Effector memory CD4-positive, alpha-beta T cell (primary cell): Measurements from ENCODE around the gene STYK1.

Experiments used
- DNase-seq, 3 donors: peaks; one replicate each; pipeline ENCODE4 v3.0.0-alpha.2; 2020
- H3K27ac ChIP-seq: 2 replicates; pipeline ENCODE4 v1.7.0; 2013; ENCODE audit warnings: mild to moderate bottlenecking, low read length, moderate library complexity; ENCODE audit not compliant: insufficient read depth, poor library complexity, severe bottlenecking
- H3K27me3 ChIP-seq: replicated peaks from 2 replicates; pipeline ENCODE4 v1.7.0; 2013; ENCODE audit warnings: mild to moderate bottlenecking, low read length; ENCODE audit not compliant: insufficient read depth, control insufficient read depth, poor library complexity, severe bottlenecking
- H3K36me3 ChIP-seq: 2 replicates; pipeline ENCODE4 v1.7.0; 2013; ENCODE audit warnings: mild to moderate bottlenecking, low read length, moderate library complexity; ENCODE audit not compliant: control insufficient read depth, insufficient read depth
- H3K4me1 ChIP-seq: 2 replicates; pipeline ENCODE4 v1.7.0; 2013; ENCODE audit warnings: low read length, mild to moderate bottlenecking; ENCODE audit not compliant: control insufficient read depth, insufficient read depth, poor library complexity, severe bottlenecking
- H3K4me3 ChIP-seq: 2 replicates; pipeline ENCODE4 v1.7.0; 2013; ENCODE audit warnings: low read length, low read depth, mild to moderate bottlenecking; ENCODE audit not compliant: insufficient read depth, poor library complexity, severe bottlenecking
- H3K9me3 ChIP-seq: 2 replicates; pipeline ENCODE4 v1.7.0; 2013; ENCODE audit warnings: mild to moderate bottlenecking, low read length, moderate library complexity; ENCODE audit not compliant: control insufficient read depth
- total RNA-seq, 3 donors: gene quantifications; one replicate each; lab custom pipeline; 2026; lab: John Stamatoyannopoulos, UW

STYK1 gene, protein sequence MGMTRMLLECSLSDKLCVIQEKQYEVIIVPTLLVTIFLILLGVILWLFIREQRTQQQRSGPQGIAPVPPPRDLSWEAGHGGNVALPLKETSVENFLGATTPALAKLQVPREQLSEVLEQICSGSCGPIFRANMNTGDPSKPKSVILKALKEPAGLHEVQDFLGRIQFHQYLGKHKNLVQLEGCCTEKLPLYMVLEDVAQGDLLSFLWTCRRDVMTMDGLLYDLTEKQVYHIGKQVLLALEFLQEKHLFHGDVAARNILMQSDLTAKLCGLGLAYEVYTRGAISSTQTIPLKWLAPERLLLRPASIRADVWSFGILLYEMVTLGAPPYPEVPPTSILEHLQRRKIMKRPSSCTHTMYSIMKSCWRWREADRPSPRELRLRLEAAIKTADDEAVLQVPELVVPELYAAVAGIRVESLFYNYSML
- total RNA-seq = 0 to 1.7 (median 0) reads per million in 3 donors

GRCh38 chr12:10673659-10674384 is at the start of gene STYK1:
TSS of gene STYK1 (minus strand) at chr12:10674052. CDS start at chr12:10634618, 39,434 bp downstream.
- peak; percentile 35 to 51 (median 37) for DNase-seq
- Histone ChIP-seq H3K9me3 (no peaks in the 10 kb centered on the region), H3K4me1 (peaks cover 15% of the 10 kb centered on the region), H3K36me3 (no peaks in the 10 kb centered on the region), H3K27me3 (no peaks in the 10 kb centered on the region), H3K27ac (no peak within 1 kb of the TSS), H3K4me3 (peak within 1 kb of the TSS; percentile 33)

GRCh38 chr12:10722905-10723746 is 49.3 kb upstream of the STYK1 start, which contains the start of gene YBX3:
TSS of gene YBX3 (minus strand) at chr12:10723323. CDS start at chr12:10723111, 212 bp downstream.
- H3K27ac ChIP-seq = no peak within 1 kb of the TSS
- H3K27me3 ChIP-seq = peaks cover 26% of the 10 kb centered on the region
- no peak for DNase-seq
- H3K4me3 ChIP-seq = peak within 1 kb of the TSS; percentile 51
- H3K9me3 ChIP-seq = no peaks in the 10 kb centered on the region
- no peaks in the 10 kb centered on the region for H3K36me3 ChIP-seq
- H3K4me1 ChIP-seq = peaks cover 10% of the 10 kb centered on the region

GRCh38 chr12:10722502-10722904 is 48.7 kb upstream of the STYK1 start:
- no peak overlapping the region for H3K27ac ChIP-seq
- peaks cover 26% of the 10 kb centered on the region for H3K27me3 ChIP-seq

GRCh38 chr12:10721651-10722501 is 48.0 kb upstream of the STYK1 start:
- peak overlapping the region; percentile 51 for H3K4me3 ChIP-seq
- no peak overlapping the region for H3K27ac ChIP-seq
- no peaks in the 10 kb centered on the region for H3K9me3 ChIP-seq
- H3K27me3 ChIP-seq = peaks cover 26% of the 10 kb centered on the region
- H3K4me1 ChIP-seq = peaks cover 10% of the 10 kb centered on the region
- peak in 1 of 3 donors; percentile 20 for DNase-seq
- no peaks in the 10 kb centered on the region for H3K36me3 ChIP-seq

More at GRCh38 chr12:10722502-10722904, 48.7 kb upstream of the STYK1 start:
- no peak for DNase-seq
- Histone ChIP-seq H3K36me3 (no peaks in the 10 kb centered on the region), H3K4me1 (peaks cover 10% of the 10 kb centered on the region), H3K4me3 (peak overlapping the region; percentile 51), H3K9me3 (no peaks in the 10 kb centered on the region)

GRCh38 chr12:10720974-10721650 is 47.3 kb upstream of the STYK1 start:
- Histone ChIP-seq H3K27me3 (peaks cover 21% of the 10 kb centered on the region), H3K27ac (no peak overlapping the region), H3K36me3 (no peaks in the 10 kb centered on the region), H3K9me3 (no peaks in the 10 kb centered on the region), H3K4me3 (no peak overlapping the region), H3K4me1 (peaks cover 10% of the 10 kb centered on the region)
- no peak for DNase-seq

DNA sequence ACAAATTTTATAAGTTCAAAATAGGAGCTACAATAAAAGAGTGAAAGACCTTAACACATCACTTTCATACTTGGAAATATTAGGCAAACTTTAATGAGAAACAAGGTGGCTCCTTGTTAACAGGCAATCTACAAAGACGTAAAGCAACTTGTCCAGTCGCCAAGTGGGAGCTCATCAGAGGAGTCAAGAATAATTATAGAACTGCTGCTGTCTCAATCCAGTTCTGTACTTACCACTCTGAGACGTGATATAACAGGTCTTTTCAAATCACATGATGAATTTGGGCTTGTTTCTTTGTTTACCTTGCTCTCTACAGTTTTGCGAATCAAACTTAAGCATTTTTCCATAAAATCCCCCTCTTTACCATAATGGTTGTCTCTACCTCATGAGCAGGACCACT is 45.6 kb upstream of the STYK1 start:
- H3K27me3 ChIP-seq = peaks cover 9% of the 10 kb centered on the region
- no peak for DNase-seq
- H3K27ac ChIP-seq = no peak overlapping the region
- no peaks in the 10 kb centered on the region for H3K9me3 ChIP-seq
- no peaks in the 10 kb centered on the region for H3K36me3 ChIP-seq
- peaks cover 15% of the 10 kb centered on the region for H3K4me1 ChIP-seq
- H3K4me3 ChIP-seq = no peak overlapping the region

- Histone ChIP-seq H3K4me1 (peaks cover 13% of the 10 kb centered on the region), H3K4me3 (no peak overlapping the region), H3K9me3 (no peaks in the 10 kb centered on the region)
Measured at GRCh38 chr12:10718279-10718821, 44.5 kb upstream of the STYK1 start.

DNA sequence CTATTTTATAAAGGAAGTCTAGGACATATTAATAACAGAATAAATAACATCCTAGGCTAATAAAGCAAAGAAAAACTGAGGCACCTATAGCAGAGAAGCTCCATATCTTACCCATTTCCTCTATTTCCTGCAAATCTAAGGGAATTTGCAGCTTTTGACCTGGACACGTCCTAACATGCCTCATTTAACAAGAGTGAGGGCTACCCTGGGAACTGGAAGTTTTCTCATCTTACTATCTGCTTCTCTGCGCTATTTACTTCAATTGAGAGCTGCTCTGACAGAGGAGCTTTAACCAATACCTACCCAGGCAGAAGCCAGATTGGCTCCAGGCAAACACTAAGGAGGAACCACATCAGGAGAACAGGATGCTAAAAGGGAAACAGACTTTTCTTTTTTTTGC is 43.6 kb upstream of the STYK1 start:
- peaks cover 4% of the 10 kb centered on the region for H3K27me3 ChIP-seq
- H3K4me3 ChIP-seq = no peak overlapping the region
- H3K4me1 ChIP-seq = peaks cover 10% of the 10 kb centered on the region
- H3K27ac ChIP-seq = no peak overlapping the region
- H3K36me3 ChIP-seq = no peaks in the 10 kb centered on the region
- H3K9me3 ChIP-seq = no peaks in the 10 kb centered on the region
- no peak for DNase-seq

More at GRCh38 chr12:10718279-10718821, 44.5 kb upstream of the STYK1 start:
- Histone ChIP-seq H3K27me3 (peaks cover 6% of the 10 kb centered on the region), H3K27ac (no peak overlapping the region), H3K36me3 (no peaks in the 10 kb centered on the region)
- no peak for DNase-seq
